Bronchial epithelial cell (primary cell): ENCODE measurements around the gene RSPH1. TPM values are rescaled to one million over a fixed set of nuclear protein-coding genes. Genes with fewer than 3 reads are reported as not detected.

ENCODE experiments used
- DNase-seq: peaks from one replicate; pipeline ENCODE4 v3.0.0-alpha.2; 2010; ENCODE audit warnings: low read depth
- FAIRE-seq: peaks from 2 replicates; lab custom pipeline; 2011; peaks lifted over from hg19 to GRCh38; lab: Jason Lieb, UNC
- H3K27me3 ChIP-seq: 2 replicates; pipeline ENCODE4 v1.5.1; 2011; ENCODE audit warnings: low read length; ENCODE audit not compliant: control insufficient read depth, insufficient read depth
- H3K36me3 ChIP-seq: 2 replicates; pipeline ENCODE4 v1.5.1; 2011; ENCODE audit warnings: low read length; ENCODE audit not compliant: control insufficient read depth, insufficient read depth
- H3K4me3 ChIP-seq: 2 replicates; pipeline ENCODE4 v1.5.1; 2011; ENCODE audit warnings: mild to moderate bottlenecking, low read depth, low read length, control low read depth
- total RNA-seq: library from RNA; depleted of rRNA; stranded (reverse); fragments of >200 nt; gene quantifications from 2 replicates; pipeline ENCODE4 v1.2.1, GENCODE V29; 2014
- TF ChIP-seq, protein P1 (sequence below): IDR thresholded peaks from 2 replicates; pipeline ENCODE4 v1.5.1; 2011; ENCODE audit warnings: mild to moderate bottlenecking, moderate library complexity, low read length, control low read depth, inconsistent platforms; ENCODE audit not compliant: insufficient read depth, severe bottlenecking

RSPH1 gene
- total RNA-seq, 1 donor from 2014 or later = under 0.01 TPM

DNA sequence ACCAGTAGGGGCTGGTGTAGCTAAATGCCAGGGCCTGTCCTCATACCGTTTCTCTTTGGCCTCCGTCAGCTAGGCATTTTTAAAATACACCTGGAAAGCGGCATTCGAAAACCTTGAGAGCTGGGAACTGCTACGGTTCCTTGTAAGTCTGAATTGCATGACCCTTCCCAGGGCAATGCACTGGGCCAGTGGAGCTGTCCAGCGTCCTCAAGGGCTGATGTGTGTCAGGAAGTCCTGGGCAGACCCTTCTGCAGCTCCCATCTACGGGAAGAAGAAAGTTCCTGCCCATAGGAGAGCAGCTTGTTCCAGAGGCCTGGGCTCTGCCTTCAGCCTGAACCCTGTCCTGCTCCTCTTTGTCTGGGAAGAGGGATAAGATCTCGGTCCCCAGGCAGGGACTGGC lies 58.2 kb downstream of the RSPH1 start:
- peak; percentile 8 for DNase-seq
- Histone ChIP-seq H3K36me3 (no peaks in the 10 kb centered on the region), H3K27me3 (no peaks in the 10 kb centered on the region), H3K4me3 (no peak overlapping the region)
- no peak for FAIRE-seq
- TF ChIP-seq, protein P1, sequence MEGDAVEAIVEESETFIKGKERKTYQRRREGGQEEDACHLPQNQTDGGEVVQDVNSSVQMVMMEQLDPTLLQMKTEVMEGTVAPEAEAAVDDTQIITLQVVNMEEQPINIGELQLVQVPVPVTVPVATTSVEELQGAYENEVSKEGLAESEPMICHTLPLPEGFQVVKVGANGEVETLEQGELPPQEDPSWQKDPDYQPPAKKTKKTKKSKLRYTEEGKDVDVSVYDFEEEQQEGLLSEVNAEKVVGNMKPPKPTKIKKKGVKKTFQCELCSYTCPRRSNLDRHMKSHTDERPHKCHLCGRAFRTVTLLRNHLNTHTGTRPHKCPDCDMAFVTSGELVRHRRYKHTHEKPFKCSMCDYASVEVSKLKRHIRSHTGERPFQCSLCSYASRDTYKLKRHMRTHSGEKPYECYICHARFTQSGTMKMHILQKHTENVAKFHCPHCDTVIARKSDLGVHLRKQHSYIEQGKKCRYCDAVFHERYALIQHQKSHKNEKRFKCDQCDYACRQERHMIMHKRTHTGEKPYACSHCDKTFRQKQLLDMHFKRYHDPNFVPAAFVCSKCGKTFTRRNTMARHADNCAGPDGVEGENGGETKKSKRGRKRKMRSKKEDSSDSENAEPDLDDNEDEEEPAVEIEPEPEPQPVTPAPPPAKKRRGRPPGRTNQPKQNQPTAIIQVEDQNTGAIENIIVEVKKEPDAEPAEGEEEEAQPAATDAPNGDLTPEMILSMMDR = no peak

GRCh38 chr21:42436914-42437313 lies 59.1 kb downstream of the RSPH1 start:
- Histone ChIP-seq H3K36me3 (no peaks in the 10 kb centered on the region), H3K27me3 (no peaks in the 10 kb centered on the region), H3K4me3 (no peak overlapping the region)
- FAIRE-seq = no peak
- TF ChIP-seq, protein P1 = no peak
- no peak for DNase-seq

DNA sequence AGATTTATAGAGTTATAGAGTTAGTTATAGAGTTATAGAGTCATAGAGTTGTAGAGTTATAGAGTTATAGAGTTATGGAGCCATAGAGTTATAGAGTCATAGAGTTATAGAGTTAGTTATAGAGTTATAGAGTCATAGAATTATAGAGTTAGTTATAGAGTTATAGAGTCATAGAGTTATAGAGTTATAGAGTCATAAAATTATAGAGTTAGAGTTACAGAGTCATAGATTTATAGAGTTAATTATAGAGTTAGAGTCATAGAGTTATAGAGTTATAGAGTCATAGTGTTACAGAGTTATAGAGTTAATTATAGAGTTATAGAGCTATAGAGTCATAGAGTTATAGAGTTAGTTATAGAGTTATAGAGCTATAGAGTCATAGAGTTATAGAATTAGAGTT lies 60.2 kb downstream of the RSPH1 start:
- FAIRE-seq = no peak
- Histone ChIP-seq H3K36me3 (no peaks in the 10 kb centered on the region), H3K27me3 (no peaks in the 10 kb centered on the region), H3K4me3 (no peak overlapping the region)
- DNase-seq = no peak
- TF ChIP-seq, protein P1 = no peak

DNA sequence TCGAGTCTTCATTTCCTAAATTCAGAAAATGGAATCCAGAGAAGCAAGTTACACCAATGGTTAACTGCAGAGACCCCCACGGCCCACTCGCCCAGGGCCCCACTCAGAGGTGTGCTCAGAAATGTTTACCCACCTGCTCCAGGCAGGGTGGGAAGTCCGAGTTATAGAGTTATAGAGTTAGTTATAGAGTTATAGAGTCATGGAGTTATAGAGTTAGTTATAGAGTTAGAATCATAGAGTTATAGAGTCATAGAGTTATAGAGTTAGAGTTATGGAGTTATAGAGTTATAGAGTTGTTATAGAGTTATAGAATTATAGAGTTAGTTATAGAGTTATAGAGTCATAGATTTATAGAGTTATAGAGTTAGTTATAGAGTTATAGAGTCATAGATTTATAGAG lies 60.6 kb downstream of the RSPH1 start:
- Histone ChIP-seq H3K27me3 (no peaks in the 10 kb centered on the region), H3K4me3 (no peak overlapping the region), H3K36me3 (no peaks in the 10 kb centered on the region)
- DNase-seq = no peak
- FAIRE-seq = no peak
- TF ChIP-seq, protein P1 = no peak

DNA sequence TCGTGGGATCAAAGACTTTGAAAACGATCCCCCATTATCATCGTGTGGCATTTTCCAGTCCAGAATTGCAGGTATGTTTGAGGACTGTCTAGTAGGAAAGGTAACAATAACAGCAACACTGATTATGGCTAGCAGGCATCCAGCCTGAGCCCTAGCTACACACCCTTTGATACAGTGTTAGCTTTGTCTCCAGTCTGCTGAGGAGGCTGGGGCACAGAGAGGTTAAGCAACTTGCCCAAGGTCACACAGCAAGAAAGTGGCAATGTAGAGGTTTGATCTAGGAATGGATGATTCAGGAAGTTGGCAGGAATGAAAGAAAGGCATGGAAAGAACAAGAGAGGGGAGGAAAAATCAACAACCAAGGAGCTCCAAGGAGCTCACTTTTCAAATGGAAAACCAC lies 61.1 kb downstream of the RSPH1 start:
- FAIRE-seq = no peak
- H3K4me3 ChIP-seq = no peak overlapping the region
- TF ChIP-seq, protein P1 = no peak
- DNase-seq = no peak
- no peaks in the 10 kb centered on the region for H3K27me3 ChIP-seq
- H3K36me3 ChIP-seq = no peaks in the 10 kb centered on the region

GRCh38 chr21:42433946-42434551 lies 62.0 kb downstream of the RSPH1 start:
- no peaks in the 10 kb centered on the region for H3K27me3 ChIP-seq
- peak; percentile 86 for DNase-seq
- no peaks in the 10 kb centered on the region for H3K36me3 ChIP-seq
- FAIRE-seq = no peak
- H3K4me3 ChIP-seq = no peak overlapping the region
- TF ChIP-seq, protein P1 = no peak
